Endothelial cell of umbilical vein (primary cell): ENCODE measurements around the gene SMARCD3. TPM values are rescaled to one million over a fixed set of nuclear protein-coding genes. Genes with fewer than 3 reads are reported as not detected.

Experiments
- BruUV-seq: library from RNA; stranded (reverse); fragments of 400-500 nt; replicated peaks from 2 replicates; lab custom pipeline; 2021; lab: Mats Ljungman, UMichigan
- CTCF ChIA-PET: fragments of 300-600, 350-600 bp; sonication (Branson Sonifier 250); formaldehyde crosslinking; loops from one replicate; lab custom pipeline; 2021; ENCODE audit warnings: antibody characterized with exemption, inconsistent platforms; lab: Charles Lee
- POLR2A ChIA-PET: fragments of 300-600, 350-600 bp; sonication (Branson Sonifier 250); formaldehyde crosslinking; loops from one replicate; lab custom pipeline; 2021; ENCODE audit warnings: antibody characterized with exemption, inconsistent platforms; lab: Charles Lee
- DNase-seq: peaks from one replicate; pipeline ENCODE4 v3.0.0-alpha.2; 2011; ENCODE audit warnings: low read depth, low spot score
- FAIRE-seq: peaks from 2 replicates; lab custom pipeline; 2011; peaks lifted over from hg19 to GRCh38; lab: Jason Lieb, UNC
- H2AFZ ChIP-seq: 2 replicates; pipeline ENCODE4 v1.6.0; 2012; ENCODE audit warnings: low read depth, low read length, control low read depth, inconsistent platforms
- H3K27ac ChIP-seq: 2 replicates; pipeline ENCODE4 v1.5.1; 2011; ENCODE audit warnings: low read depth, mild to moderate bottlenecking, control low read depth, low read length, moderate library complexity; ENCODE audit not compliant: insufficient read depth
- H3K27me3 ChIP-seq, 2 experiments: 2 replicates each; pipeline versions ENCODE4 v1.6.0 to v1.6.1; 2011; ENCODE audit warnings: low read length in 2 of 2, mixed read lengths in 1 of 2; ENCODE audit not compliant: control insufficient read depth in 2 of 2, insufficient read depth in 2 of 2
- H3K36me3 ChIP-seq, 2 experiments: 2 replicates in 1 of 2; 3 replicates in 1 of 2; pipeline ENCODE4 v1.5.1; 2011; ENCODE audit warnings: low read length in 2 of 2, mild to moderate bottlenecking in 1 of 2, moderate library complexity in 1 of 2; ENCODE audit not compliant: control insufficient read depth in 2 of 2, insufficient read depth in 2 of 2; ENCODE audit errors: extremely low read depth in 1 of 2
- H3K4me1 ChIP-seq: 3 replicates; pipeline ENCODE4 v1.5.1; 2011; ENCODE audit warnings: mild to moderate bottlenecking, low read length; ENCODE audit not compliant: control insufficient read depth, insufficient read depth; ENCODE audit errors: extremely low read depth
- H3K4me2 ChIP-seq: 2 replicates; pipeline ENCODE4 v1.6.1; 2011; ENCODE audit warnings: low read length, control low read depth, mixed read lengths; ENCODE audit not compliant: insufficient read depth
- H3K4me3 ChIP-seq, 3 experiments: fragments of 200-600 bp in 1 of 3; sonication (generic), shearing (Covaris generic) in 1 of 3; replicated peaks in 1 of 3; 2 replicates each; pipeline ENCODE4 v1.5.1; 2011 to 2016; ENCODE audit warnings: control low read depth in 3 of 3, low read length in 3 of 3, mild to moderate bottlenecking in 2 of 3, inconsistent platforms in 1 of 3, low read depth in 1 of 3, moderate library complexity in 1 of 3; ENCODE audit not compliant: insufficient read depth in 1 of 3
- H3K79me2 ChIP-seq: 2 replicates; pipeline ENCODE4 v1.6.0; 2012; ENCODE audit warnings: low read length, inconsistent platforms; ENCODE audit not compliant: control insufficient read depth, insufficient read depth
- H3K9ac ChIP-seq: replicated peaks from 2 replicates; pipeline ENCODE3; 2011; ENCODE audit warnings: low read length, control low read depth; ENCODE audit not compliant: insufficient read depth; ENCODE audit errors: extremely low read depth
- H3K9me1 ChIP-seq: replicated peaks from 3 replicates; pipeline ENCODE4 v1.6.0; 2011; ENCODE audit warnings: mild to moderate bottlenecking, low read length; ENCODE audit not compliant: control insufficient read depth, insufficient read depth; ENCODE audit errors: extremely low read depth
- H3K9me3 ChIP-seq: replicated peaks from 2 replicates; pipeline ENCODE4 v1.5.1; 2012; ENCODE audit warnings: low read length, inconsistent platforms; ENCODE audit not compliant: control insufficient read depth, insufficient read depth
- H4K20me1 ChIP-seq: replicated peaks from 2 replicates; pipeline ENCODE3; 2011; ENCODE audit warnings: mild to moderate bottlenecking, low read length; ENCODE audit not compliant: control insufficient read depth, insufficient read depth; ENCODE audit errors: extremely low read depth
- EZH2 ChIP-seq: IDR thresholded peaks from 2 replicates; pipeline ENCODE4 v1.6.1; 2012; ENCODE audit warnings: borderline replicate concordance, low read depth, mild to moderate bottlenecking, moderate library complexity, low read length, inconsistent platforms; ENCODE audit not compliant: severe bottlenecking
- FOS ChIP-seq: IDR thresholded peaks from 2 replicates; pipeline ENCODE4 v1.6.1; 2011; ENCODE audit warnings: mild to moderate bottlenecking, low read length, moderate library complexity, borderline replicate concordance; ENCODE audit not compliant: insufficient read depth
- GATA2 ChIP-seq: IDR thresholded peaks from 2 replicates; pipeline ENCODE4 v1.7.0; 2011; ENCODE audit warnings: low read depth, mild to moderate bottlenecking, moderate library complexity, mixed read lengths, low read length; ENCODE audit not compliant: insufficient read length, insufficient read depth
- JUN ChIP-seq: IDR thresholded peaks from 2 replicates; pipeline ENCODE4 v1.6.1; 2011; ENCODE audit warnings: borderline replicate concordance, low read depth; ENCODE audit not compliant: insufficient read length, insufficient read depth
- MYC ChIP-seq: IDR thresholded peaks from one replicate; pipeline ENCODE4 v1.6.1; 2011; ENCODE audit warnings: mild to moderate bottlenecking, low read depth, low read length
- POLR2A ChIP-seq: IDR thresholded peaks from 2 replicates; pipeline ENCODE4 v1.6.1; 2012; ENCODE audit warnings: low read depth, mild to moderate bottlenecking, control low read depth, low read length
- POLR2AphosphoS5 ChIP-seq: IDR thresholded peaks from 2 replicates; pipeline ENCODE4 v1.6.1; 2012; ENCODE audit warnings: low read depth, mild to moderate bottlenecking, control low read depth, low read length, moderate library complexity; ENCODE audit not compliant: insufficient read depth
- dilution Hi-C: fragments of 300-500 bp; cut with MboI; formaldehyde crosslinking; loops from one replicate; pipeline ENCODE4 v1.15.0; 2019; ENCODE audit warnings: low sequenced_read_pairs; ENCODE audit not compliant: extremely low pct_ligation_motif_present
- intact Hi-C: fragments of 100-400 bp; cut with micrococcal nuclease; formaldehyde crosslinking; loops from one replicate; pipeline ENCODE4 v1.10.0; 2022
- polyA plus RNA-seq, 4 experiments: library from polyadenylated mRNA; depleted of rRNA in 3 of 4; stranded (reverse) in 3 of 4; unstranded in 1 of 4; fragments of >200 nt; gene quantifications; 2 replicates each; pipeline versions ENCODE4 v1.2.1 to v1.2.3, GENCODE V29; 2011 to 2012; ENCODE audit warnings: missing spikeins in 1 of 4
- total RNA-seq: library from RNA; stranded (reverse); gene quantifications from 2 replicates; pipeline ENCODE4 v1.2.3, GENCODE V29; 2021
- TF ChIP-seq, protein P1 (sequence below), 2 donors: IDR thresholded peaks; 1 replicate in 1 of 2; 2 replicates in 1 of 2; pipeline ENCODE4 v1.5.1; 2011; ENCODE audit warnings: low read length in 2 of 2, mild to moderate bottlenecking in 2 of 2, moderate library complexity in 2 of 2, control low read depth in 1 of 2, inconsistent platforms in 1 of 2, low read depth in 1 of 2; ENCODE audit not compliant: insufficient read depth in 1 of 2; ENCODE audit errors: extremely low read depth in 1 of 2
- TF ChIP-seq, protein P2 (sequence below): IDR thresholded peaks from 2 replicates; pipeline ENCODE4 v1.6.1; 2011; ENCODE audit not compliant: insufficient read depth, insufficient read length

Gene SMARCD3
- total and polyA plus RNA-seq, 2 donors (not counting 3 experiments of a cell fraction or from before 2014, with no cell fraction given), result 6.1 to 8.5 TPM

GRCh38 chr7:151247611-151248345 is 716 bp downstream of the SMARCD3 start:
- intact Hi-C loops (no loop called here), dilution Hi-C loops (no loop called here)
- Histone ChIP-seq H3K4me1 (peaks cover 15% of the 10 kb centered on the region), H3K36me3 (no peaks in the 10 kb centered on the region), H3K9me3 (no peaks in the 10 kb centered on the region), H3K4me2 (peak overlapping the region; percentile 55), H3K4me3 (peak overlapping the region; percentile 17 to 57 (median 41)), H3K9ac (peak overlapping the region; percentile 48), H3K79me2 (no peaks in the 10 kb centered on the region), H3K27me3 (peaks cover 0 to 6% of the 10 kb centered on the region in 2 experiments), H2AFZ (peak overlapping the region; percentile 77), H3K27ac (no peak overlapping the region), H3K9me1 (no peaks in the 10 kb centered on the region), H4K20me1 (no peaks in the 10 kb centered on the region)
- DNase-seq (no peak), FAIRE-seq (no peak)
- no peak for TF ChIP-seq JUN
- TF ChIP-seq, protein P1, sequence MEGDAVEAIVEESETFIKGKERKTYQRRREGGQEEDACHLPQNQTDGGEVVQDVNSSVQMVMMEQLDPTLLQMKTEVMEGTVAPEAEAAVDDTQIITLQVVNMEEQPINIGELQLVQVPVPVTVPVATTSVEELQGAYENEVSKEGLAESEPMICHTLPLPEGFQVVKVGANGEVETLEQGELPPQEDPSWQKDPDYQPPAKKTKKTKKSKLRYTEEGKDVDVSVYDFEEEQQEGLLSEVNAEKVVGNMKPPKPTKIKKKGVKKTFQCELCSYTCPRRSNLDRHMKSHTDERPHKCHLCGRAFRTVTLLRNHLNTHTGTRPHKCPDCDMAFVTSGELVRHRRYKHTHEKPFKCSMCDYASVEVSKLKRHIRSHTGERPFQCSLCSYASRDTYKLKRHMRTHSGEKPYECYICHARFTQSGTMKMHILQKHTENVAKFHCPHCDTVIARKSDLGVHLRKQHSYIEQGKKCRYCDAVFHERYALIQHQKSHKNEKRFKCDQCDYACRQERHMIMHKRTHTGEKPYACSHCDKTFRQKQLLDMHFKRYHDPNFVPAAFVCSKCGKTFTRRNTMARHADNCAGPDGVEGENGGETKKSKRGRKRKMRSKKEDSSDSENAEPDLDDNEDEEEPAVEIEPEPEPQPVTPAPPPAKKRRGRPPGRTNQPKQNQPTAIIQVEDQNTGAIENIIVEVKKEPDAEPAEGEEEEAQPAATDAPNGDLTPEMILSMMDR (IDR thresholded peaks at IDR 0.05; ENCODE audit: extremely low read depth in 1 of 2, insufficient read depth in 1 of 2, low read depth in 1 of 2, low read length in 2 of 2), result no peak
- no peak for TF ChIP-seq FOS
- TF ChIP-seq MYC, result no peak
- TF ChIP-seq, protein P2, sequence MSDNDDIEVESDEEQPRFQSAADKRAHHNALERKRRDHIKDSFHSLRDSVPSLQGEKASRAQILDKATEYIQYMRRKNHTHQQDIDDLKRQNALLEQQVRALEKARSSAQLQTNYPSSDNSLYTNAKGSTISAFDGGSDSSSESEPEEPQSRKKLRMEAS, result no peak
- no peak for TF ChIP-seq EZH2
- no peak for TF ChIP-seq GATA2
- TF ChIP-seq POLR2A, result no peak
- TF ChIP-seq POLR2AphosphoS5, result no peak
- no TSS peak for BruUV-seq
- ChIA-PET POLR2A (interaction anchor here (1.0 kb wide), 1 partner anchor 20 kb away, joined by 3 read pairs; the partner anchor contains the start of gene ABCF2), CTCF (interaction anchor here (1.1 kb wide), 1 partner anchor 21 kb away, joined by 4 read pairs; the partner anchor contains the start of gene ABCF2)
